Upper lobe of right lung (tissue), 1 donor: Measurements from ENCODE around the gene NRP1. TPM values are rescaled to one million over a fixed set of nuclear protein-coding genes. Genes with fewer than 3 reads are reported as not detected.
A peak's percentile ranks its signal among the peaks of the same experiment; 100 is the strongest.

Source experiments
- ATAC-seq: fragments of 200-7000 bp; cut with Tn5 transposase; one replicate; pipeline ENCODE4 v1.9.1; 2020; ENCODE audit warnings: mild to moderate bottlenecking, moderate library complexity
- DNase-seq: peaks from one replicate; pipeline ENCODE4 v3.0.0-alpha.2; 2020
- H3K27ac ChIP-seq: fragments of 200-600 bp; one replicate; pipeline ENCODE4 v1.8.0; 2022
- H3K27me3 ChIP-seq: fragments of 200-600 bp; one replicate; pipeline ENCODE4 v1.8.0; 2022; ENCODE audit warnings: mild to moderate bottlenecking
- H3K36me3 ChIP-seq: fragments of 200-600 bp; one replicate; pipeline ENCODE4 v1.8.0; 2022
- H3K4me1 ChIP-seq: fragments of 200-600 bp; one replicate; pipeline ENCODE4 v1.8.0; 2022
- H3K4me3 ChIP-seq: fragments of 200-600 bp; one replicate; pipeline ENCODE4 v1.8.0; 2022; ENCODE audit warnings: mild to moderate bottlenecking
- H3K9me3 ChIP-seq: fragments of 200-600 bp; one replicate; pipeline ENCODE4 v1.8.0; 2022
- CTCF ChIP-seq: fragments of 200-600 bp; IDR thresholded peaks from one replicate; pipeline ENCODE4 v1.8.0; 2022; ENCODE audit warnings: antibody characterized with exemption
- intact Hi-C: fragments of 100-400 bp; cut with DNase I; formaldehyde crosslinking; loops from one replicate; pipeline ENCODE4 v1.11.0; 2022
- total RNA-seq: library from RNA; stranded (reverse); fragmentation: NEBNext Ultra II Directional; extraction: Animal tissue kit (Norgen Biotek cat#: 25700); gene quantifications from one replicate; pipeline ENCODE4 v1.2.1, GENCODE V29; 2021
- donor health status: DM: no; HTN: yes; CAD: no; lungs with severe emphysema.

Gene NRP1
- total RNA-seq, 1 donor from 2014 or later, result 139 TPM

GRCh38 chr10:33333260-33334101 is 986 bp downstream of the NRP1 start:
- intact Hi-C loops, result loop anchor here (10.0 kb wide), 1 partner anchor 1301 kb away; no protein-coding TSS in a partner anchor
- H3K27me3 ChIP-seq, result no peaks in the 10 kb centered on the region
- H3K9me3 ChIP-seq, result no peaks in the 10 kb centered on the region
- peak overlapping the region; percentile 95 for H3K27ac ChIP-seq
- TF ChIP-seq CTCF, result no peak
- peaks cover 23% of the 10 kb centered on the region for H3K4me1 ChIP-seq
- ATAC-seq (no peak), DNase-seq (no peak)
- H3K4me3 ChIP-seq, result peak overlapping the region; percentile 85
- H3K36me3 ChIP-seq, result peaks cover 7% of the 10 kb centered on the region

- ATAC-seq, result no peak
- Histone ChIP-seq H3K27ac (peak overlapping the region; percentile 95), H3K9me3 (no peaks in the 10 kb centered on the region), H3K4me1 (peaks cover 27% of the 10 kb centered on the region), H3K36me3 (peaks cover 7% of the 10 kb centered on the region), H3K27me3 (no peaks in the 10 kb centered on the region), H3K4me3 (peak overlapping the region; percentile 85)
- intact Hi-C loops, result loop anchor here (10.0 kb wide), 1 partner anchor 1302 kb away; no protein-coding TSS in a partner anchor
- no peak for TF ChIP-seq CTCF
- no peak for DNase-seq
Observed at GRCh38 chr10:33332183-33333065, 2.0 kb downstream of the NRP1 start.

- no peak for DNase-seq
- peaks cover 38% of the 10 kb centered on the region for H3K4me1 ChIP-seq
- no peaks in the 10 kb centered on the region for H3K27me3 ChIP-seq
- H3K9me3 ChIP-seq, result no peaks in the 10 kb centered on the region
- peak overlapping the region; percentile 49 for H3K27ac ChIP-seq
- no peak for ATAC-seq
- H3K36me3 ChIP-seq, result peaks cover 7% of the 10 kb centered on the region
- intact Hi-C loops, result loop anchor here (10.0 kb wide), 1 partner anchor 1303 kb away; no protein-coding TSS in a partner anchor
- TF ChIP-seq CTCF, result no peak
- H3K4me3 ChIP-seq, result peak overlapping the region; percentile 85
Observed at GRCh38 chr10:33331379-33331694, 3.1 kb downstream of the NRP1 start.

GRCh38 chr10:33330543-33331378 is 3.7 kb downstream of the NRP1 start:
- H3K4me1 ChIP-seq, result peaks cover 39% of the 10 kb centered on the region
- peak; percentile 95 for TF ChIP-seq CTCF

GRCh38 chr10:33329178-33329577 is 5.3 kb downstream of the NRP1 start:
- intact Hi-C loops, result no loop called here
- no peak for TF ChIP-seq CTCF

More at GRCh38 chr10:33330543-33331378, 3.7 kb downstream of the NRP1 start:
- peaks cover 7% of the 10 kb centered on the region for H3K36me3 ChIP-seq
- H3K4me3 ChIP-seq, result peak overlapping the region; percentile 85
- intact Hi-C loops, result loop anchor here (10.0 kb wide), 1 partner anchor 1304 kb away; no protein-coding TSS in a partner anchor
- no peaks in the 10 kb centered on the region for H3K27me3 ChIP-seq
- H3K9me3 ChIP-seq, result no peaks in the 10 kb centered on the region
- peak; percentile 76 for ATAC-seq
- DNase-seq, result peak; percentile 87
- peak overlapping the region; percentile 49 for H3K27ac ChIP-seq

More at GRCh38 chr10:33329178-33329577, 5.3 kb downstream of the NRP1 start:
- Histone ChIP-seq H3K4me1 (peaks cover 33% of the 10 kb centered on the region), H3K4me3 (peak overlapping the region; percentile 85), H3K9me3 (no peaks in the 10 kb centered on the region), H3K36me3 (peaks cover 7% of the 10 kb centered on the region), H3K27me3 (no peaks in the 10 kb centered on the region), H3K27ac (no peak overlapping the region)
- DNase-seq (no peak), ATAC-seq (no peak)
